ENCODE data around the gene TMEM151B.
A peak's percentile ranks its signal among the peaks of the same experiment; 100 is the strongest.

Gene TMEM151B

DNA sequence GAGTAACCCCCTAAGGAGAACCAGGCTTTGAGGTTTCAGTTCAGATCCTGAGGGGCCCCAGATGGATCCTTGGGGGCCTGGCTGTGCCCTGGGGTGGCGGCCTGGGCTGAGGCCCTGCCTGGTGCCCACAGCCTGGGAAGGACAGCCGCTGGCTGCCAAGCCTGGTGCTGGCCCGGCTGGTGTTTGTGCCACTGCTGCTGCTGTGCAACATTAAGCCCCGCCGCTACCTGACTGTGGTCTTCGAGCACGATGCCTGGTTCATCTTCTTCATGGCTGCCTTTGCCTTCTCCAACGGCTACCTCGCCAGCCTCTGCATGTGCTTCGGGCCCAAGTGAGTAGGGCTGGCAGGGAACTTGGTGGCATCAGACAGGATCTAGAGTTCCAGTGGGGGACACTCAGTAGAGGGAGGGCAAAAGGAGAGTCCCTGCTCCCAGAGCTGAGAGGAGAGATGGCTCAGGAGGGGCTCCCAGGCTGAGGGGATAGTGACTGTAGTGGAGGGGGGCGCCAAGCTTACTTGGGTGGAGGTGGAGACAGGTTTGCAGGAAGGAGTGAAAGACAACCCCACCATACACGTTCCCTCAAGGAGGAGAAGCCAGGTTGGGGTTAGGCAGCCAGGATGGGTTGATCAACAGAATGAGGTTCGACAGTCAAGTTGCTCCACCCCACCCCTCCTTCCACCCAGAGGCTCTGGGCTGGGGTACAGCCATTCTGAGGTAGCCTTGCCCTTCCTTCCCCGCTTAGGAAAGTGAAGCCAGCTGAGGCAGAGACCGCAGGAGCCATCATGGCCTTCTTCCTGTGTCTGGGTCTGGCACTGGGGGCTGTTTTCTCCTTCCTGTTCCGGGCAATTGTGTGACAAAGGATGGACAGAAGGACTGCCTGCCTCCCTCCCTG is 37.3 kb upstream of the TMEM151B start:
- no peak for DNase-seq (ENCODE audit: low read depth in 2 of 2)

DNA sequence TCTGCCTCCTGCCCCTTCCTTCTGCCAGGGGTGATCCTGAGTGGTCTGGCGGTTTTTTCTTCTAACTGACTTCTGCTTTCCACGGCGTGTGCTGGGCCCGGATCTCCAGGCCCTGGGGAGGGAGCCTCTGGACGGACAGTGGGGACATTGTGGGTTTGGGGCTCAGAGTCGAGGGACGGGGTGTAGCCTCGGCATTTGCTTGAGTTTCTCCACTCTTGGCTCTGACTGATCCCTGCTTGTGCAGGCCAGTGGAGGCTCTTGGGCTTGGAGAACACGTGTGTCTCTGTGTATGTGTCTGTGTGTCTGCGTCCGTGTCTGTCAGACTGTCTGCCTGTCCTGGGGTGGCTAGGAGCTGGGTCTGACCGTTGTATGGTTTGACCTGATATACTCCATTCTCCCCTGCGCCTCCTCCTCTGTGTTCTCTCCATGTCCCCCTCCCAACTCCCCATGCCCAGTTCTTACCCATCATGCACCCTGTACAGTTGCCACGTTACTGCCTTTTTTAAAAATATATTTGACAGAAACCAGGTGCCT is 36.6 kb upstream of the TMEM151B start:
- DNase-seq (ENCODE audit: low read depth in 2 of 2) = no peak

DNA sequence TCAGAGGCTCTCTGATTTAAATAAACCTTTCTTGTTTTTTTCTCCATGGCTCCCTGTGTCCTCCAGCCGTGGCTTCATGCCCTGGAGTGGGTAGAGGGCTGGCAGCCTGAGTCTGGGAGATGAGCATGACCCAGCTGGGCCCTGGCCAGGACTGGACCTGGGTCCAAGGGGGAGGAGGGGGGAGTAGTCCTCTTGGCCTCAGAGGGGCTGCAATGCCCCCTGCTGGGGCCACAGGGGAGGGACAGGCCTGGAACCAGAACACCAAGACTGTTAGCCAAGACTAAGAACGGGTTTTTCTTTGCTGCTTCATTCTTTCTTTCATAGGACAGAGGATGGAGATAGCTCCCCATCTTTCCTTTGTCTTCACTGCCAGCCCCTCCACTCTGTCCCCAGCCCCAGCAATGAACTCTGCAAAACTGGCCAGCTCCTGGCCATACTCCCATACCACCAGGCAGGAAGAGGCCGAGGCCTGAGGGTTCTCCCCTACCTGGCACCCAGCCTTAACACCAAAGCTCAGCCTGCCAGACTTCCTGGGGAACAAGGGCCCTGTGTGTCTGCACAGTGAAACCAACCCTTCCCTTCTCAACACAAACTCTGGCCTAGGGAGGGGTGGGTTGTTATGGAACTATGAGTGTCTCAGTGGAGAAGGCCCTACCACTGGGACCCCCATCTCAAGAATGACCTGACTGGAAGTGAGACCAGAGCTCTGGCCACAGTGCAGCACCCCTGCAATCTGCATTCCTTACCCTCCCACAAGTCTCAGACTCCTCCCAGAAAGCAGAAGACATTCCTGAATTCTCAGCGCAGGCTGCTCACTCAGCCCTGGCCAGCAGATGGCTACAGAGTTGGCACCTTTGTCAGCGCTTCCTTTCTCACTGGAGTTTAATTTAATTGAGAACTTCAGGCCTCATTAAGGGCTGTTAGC is 35.9 kb upstream of the TMEM151B start:
- DNase-seq (ENCODE audit: low read depth in 2 of 2) = no peak

DNA sequence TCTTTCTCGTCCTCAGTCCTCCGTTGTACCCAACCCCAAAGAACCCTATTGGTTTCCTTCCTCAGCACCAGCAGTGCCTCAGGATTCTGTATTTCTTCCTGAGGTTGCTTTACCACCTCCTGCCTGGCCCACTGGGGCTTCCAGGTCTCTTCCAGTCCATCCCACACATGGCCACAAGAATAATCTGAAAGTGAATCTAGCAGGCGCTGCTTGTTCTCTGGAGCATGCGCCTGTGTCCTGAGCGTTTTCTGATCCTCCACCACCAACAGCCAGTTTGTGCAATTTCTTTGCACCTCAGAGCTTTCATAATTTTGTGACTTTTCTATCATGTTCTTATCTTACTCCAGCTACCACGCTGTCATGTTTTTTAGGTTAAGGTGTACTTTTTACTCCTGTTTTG is 35.0 kb upstream of the TMEM151B start:
- no peak for DNase-seq (ENCODE audit: low read depth in 2 of 2)

DNA sequence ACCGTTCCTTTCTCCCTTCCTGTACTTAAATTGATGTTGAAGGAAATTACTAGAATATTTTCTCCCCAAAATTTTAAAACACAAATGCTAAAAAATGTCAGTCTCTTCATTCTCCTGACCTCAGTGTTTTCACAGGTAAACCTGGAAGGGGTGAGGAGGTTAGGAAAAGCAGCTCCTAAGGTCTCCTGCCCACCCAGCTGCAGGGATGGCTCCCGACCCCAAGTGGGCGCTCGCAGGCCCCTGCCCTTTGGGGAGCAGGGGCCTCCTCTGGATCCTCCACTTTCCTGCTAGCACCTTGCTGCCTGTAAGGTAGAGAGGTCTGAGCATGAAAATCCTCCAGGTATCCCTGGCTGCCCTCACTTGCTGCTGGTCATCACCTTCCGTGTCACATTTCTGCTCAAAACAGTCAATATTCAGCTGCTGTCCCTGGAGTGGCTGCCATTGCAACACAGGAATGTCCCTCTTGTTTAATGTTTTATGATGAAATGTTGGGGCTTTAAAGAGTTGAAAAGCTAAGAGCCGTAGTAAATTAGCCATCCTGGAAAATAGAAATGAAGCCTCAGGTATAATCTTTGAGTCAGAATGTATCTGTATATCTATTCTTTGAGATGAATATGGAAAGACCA is 34.2 kb upstream of the TMEM151B start:
- no peak for DNase-seq (ENCODE audit: low read depth in 2 of 2)

DNA sequence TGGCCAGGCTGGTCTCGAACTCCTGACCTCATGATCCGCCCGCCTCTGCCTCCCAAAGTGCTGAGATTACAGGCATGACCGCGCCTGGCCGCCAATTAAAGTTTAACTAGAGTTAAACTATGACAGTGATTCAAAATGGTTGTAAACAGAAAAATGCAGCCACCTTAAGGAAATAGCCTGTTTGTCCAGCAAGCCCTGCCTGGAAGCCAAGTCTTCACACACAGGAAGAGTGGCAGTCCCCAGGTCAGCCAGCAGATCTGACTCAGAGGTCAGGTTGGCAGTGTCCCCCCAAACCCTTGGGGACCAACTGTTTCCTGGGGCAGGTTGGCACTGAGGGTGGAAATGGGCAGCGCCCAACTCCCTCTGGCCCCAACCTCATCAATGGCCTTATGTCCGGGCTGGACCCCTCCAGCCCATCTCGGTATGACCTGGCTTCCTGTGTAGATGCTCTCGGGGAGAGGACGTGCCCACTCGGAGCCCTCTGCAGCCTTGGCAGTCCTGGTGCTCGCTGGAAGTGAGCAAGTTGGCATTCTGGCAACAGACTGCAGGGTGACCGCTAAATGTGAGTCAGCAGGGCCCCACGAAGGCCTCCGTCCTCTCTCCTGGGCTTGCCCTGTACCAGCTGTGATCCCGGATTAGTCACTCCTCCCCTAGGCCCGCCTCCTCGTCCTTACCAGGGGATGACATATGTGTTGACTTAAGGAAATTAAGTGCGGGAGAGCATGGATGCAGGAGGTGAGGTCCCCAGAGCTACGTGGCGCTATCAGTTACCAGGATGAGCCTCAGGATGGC is 33.0 kb upstream of the TMEM151B start:
- DNase-seq (ENCODE audit: low read depth in 2 of 2) = peak in 1 of 2 donors; percentile 47

DNA sequence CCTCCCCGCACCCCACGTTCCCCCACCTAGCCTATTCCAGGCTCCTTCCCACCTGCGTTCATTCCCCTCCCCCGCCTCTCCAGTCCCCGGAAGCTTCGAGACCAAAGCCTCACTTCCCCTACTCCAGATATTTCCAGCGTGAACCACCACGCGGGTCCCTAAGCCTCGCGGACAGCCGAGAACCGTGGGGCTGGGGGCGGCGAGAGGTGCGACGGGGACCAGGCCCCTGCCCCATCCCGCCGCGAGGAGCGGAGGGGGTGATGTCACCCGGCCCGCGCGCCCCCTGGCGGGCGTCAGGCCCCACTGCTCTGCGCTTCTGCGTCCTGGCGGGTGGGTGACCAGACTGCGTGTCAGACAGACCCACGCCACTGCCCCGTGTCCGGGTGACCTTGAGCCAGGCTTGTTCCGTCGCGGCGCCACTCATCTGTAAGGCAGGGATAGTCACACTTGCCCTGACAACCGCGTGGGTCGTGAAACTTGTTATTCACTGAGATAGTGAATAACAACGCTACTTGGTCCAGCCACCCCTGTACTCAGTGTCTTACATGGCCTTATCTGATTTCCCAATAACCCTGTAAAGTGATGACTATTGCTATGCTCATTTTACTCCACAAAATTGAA is 32.3 kb upstream of the TMEM151B start:
- peak; percentile 70 to 72 for DNase-seq (ENCODE audit: low read depth in 2 of 2)

DNA sequence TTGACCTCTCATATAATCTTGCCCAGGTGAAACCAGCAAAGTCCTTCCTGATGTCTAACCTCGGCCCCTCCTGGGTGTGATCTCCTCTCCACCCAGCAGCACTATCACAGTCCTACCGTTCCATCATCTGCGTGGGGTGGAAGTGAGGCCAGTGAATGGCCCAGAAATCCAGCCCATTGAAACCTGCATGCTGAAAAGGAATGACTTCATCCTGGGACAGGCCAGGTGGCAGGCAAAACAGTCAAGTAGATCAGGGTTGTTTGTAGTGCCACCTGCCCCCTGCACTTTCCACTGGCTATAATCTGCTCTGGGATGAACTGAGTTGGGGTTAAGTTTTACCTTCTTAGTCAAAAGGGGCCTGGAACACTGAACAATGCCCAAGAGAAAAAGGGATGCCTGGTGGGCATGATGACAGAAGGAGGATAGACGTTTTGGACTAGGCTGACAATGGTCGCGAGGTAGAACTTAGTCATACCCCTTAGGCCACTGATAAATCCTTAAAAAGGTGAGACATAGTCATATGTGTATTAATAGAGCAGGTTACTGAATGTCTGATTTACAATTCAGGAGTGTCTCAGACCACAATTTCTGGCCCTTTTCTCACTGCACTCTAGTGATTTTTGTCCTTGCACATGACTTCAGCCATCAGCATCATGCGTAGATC is 31.4 kb upstream of the TMEM151B start:
- no peak for DNase-seq (ENCODE audit: low read depth in 2 of 2)

DNA sequence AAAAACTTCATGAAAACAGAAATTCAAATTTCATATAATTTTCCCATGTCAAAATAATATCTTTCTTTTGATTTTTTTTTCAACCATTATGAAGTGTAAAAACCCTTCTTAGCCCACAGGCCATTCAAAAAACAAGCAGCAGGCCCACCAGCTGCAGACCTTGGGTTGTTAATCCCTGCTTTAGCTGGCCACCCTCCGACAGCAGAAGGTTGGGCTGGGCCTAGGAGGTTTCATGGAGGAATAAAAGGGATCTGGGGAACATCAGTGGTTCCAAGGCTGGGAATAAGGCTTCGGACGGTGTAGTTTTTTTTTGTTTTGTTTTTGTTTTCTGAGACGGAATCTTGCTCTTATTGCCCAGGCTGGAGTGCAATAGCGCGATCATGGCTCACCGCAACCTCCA is 26.9 kb upstream of the TMEM151B start:
- DNase-seq (ENCODE audit: low read depth in 2 of 2) = no peak

DNA sequence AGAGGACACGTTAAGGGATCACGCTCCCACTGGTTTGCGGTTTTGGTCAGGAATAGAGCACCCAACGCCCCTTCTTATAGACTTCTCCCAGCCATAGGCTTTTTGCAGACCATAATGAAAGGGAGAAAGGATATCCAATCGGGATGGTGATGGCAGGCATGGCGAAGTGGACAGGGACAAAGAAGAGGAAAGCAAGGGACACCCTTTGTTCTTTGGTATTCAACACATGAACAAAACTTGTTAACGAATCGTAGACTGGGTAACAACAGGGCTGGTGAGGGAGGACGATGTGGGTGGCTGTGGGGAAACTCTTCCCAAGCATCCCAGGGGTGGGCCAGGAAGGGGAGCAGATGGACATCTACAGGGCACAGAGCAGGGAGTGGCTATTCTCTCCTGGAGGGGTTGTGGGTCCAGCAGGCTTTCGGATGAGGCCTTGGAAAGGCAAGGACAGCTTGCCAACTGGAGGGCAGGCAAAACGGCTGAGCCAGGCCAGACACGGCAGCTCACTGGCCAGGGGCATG is 24.8 kb upstream of the TMEM151B start:
- no peak for DNase-seq (ENCODE audit: low read depth in 2 of 2)

DNA sequence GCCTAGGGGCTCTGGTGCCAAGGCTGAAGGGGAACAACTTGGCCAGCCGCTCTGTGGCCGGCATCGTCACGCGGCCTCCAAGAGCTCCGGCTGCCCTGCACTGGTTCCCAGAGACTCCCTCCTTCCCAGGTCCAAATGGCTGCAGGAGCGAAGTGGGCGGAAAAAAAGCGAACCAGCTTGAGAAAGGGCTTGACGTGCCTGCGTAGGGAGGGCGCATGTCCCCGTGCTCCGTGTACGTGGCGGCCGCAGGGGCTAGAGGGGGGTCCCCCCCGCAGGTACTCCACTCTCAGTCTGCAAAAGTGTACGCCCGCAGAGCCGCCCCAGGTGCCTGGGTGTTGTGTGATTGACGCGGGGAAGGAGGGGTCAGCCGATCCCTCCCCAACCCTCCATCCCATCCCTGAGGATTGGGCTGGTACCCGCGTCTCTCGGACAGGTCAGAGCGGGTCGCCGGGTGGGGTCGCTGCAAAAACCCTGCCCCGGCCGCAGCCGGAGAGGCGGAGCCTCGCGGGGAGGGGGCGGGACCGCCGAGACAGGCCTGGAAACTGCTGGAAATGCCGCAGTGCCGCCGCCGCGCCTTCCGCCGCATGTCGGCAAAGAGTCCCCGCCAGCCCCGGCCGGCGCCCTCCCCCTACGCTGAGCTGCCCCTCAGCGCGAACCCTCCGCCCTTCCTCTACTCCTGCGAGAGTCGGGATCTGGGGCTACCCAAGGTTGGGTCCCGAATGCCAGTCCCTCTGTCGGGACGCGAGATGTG is 24.2 kb upstream of the TMEM151B start:
- peak; percentile 77 to 89 for DNase-seq (ENCODE audit: low read depth in 2 of 2)

DNA sequence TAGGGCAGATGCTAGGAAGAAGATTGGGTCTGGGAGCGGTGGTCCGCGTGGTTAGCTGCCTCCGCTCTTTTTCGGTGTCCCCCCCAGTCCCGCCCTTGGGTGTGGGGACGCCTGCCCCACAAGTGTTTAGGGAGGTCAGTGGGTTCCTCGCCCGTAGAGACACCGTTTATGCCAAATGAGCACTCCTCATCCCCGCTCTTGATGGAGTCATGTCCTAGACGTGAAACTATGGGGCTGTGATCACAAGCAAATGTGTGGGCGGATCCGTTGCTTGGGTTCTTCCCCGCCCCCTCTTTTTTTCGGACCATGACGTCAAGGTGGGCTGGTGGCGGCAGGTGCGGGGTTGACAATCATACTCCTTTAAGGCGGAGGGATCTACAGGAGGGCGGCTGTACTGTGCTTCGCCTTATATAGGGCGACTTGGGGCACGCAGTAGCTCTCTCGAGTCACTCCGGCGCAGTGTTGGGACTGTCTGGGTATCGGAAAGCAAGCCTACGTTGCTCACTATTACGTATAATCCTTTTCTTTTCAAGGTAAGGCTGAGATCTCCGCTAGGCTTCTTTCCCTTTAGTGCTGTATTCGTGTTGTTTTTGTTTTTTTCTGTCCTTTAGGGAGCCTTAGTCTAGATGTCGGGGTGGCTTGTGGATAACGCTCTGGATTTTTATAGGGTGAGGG is 23.4 kb upstream of the TMEM151B start, which contains the start of gene HSP90AB1:
TSS of gene HSP90AB1 (plus strand) at position 439 of the 675 bp plus-strand sequence. CDS start 1,529 bp downstream, outside the sequence.
- DNase-seq (ENCODE audit: low read depth in 2 of 2) = peak; percentile 83 to 96

DNA sequence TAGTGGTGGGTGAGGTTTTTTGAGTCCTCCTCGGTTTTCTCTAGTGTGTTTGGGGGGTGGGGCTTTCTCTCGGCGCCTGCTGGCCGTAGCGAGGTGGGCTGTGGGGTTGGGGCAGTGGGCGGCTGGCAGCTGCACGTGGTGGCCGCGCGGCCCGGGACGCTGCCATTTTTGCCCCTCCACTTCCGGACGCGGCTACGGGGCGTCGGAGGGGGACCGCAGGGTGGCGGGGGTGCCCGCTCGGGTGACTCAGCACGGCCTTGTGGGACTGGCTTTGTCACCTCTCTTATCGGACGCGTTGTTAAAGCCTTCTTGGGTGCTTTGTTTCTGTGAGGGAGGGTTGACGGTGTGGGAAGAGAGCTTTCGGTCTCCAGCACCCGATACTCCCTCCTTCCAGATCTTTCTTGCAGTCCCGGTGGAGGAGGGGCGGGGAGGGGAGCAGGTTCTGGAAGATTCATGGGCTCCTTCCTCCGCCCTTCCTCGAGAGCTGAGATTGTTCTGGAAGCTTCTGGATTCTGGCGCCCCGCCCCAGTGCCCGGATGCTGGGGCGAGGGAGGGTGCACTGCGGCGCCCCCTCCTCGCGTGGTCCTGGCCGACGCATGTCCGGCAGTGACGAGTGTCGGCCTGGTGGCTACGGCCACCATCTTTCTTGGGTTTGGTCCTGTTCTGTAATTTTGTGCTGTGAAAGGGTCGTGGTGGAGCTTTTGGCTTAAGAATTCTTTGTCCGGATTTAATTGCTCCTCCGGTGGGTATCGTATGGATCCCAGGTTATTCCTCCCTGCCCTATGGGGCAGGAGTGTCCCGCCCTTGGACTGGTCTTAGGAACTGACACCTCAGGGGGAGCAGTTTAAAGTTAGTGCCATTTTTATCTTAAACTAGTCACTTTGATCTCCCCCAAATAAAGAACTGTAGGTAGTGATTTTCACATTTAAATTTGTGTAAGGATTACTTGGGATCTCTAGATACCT is 22.6 kb upstream of the TMEM151B start:
- DNase-seq (ENCODE audit: low read depth in 2 of 2) = peak; percentile 82 to 89

DNA sequence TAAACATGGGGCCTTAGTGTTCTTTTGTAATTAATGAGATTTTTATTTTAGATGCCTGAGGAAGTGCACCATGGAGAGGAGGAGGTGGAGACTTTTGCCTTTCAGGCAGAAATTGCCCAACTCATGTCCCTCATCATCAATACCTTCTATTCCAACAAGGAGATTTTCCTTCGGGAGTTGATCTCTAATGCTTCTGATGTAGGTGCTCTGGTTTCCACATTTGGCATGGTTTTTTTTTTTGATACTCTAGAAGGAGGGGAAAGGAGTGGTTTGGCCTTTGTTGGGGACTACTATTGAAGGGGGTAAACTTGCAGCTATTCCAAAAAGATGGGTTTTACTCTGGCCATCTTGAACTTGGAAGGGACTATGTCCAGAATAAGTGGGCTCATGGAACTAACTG is 21.7 kb upstream of the TMEM151B start:
- no peak for DNase-seq (ENCODE audit: low read depth in 2 of 2)

DNA sequence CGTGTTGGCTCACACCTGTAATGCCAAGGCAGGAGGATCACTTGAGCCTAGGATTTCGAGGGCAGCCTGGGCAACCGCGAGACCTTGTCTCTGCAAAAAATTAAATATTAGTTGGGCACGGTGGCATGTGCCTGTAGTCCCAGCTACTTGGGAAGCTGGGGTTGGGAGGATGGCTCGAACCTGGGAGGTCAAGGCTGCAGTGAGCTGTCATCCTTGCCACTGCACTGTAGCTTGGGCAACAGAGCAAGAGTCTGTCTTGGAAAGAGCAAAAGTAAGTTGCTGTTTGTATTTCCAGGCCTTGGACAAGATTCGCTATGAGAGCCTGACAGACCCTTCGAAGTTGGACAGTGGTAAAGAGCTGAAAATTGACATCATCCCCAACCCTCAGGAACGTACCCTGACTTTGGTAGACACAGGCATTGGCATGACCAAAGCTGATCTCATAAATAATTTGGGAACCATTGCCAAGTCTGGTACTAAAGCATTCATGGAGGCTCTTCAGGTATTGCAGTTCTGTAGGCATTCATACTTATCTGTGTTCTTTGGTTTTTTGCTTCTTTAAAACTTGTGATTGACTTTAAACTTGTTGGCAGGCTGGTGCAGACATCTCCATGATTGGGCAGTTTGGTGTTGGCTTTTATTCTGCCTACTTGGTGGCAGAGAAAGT is 21.0 kb upstream of the TMEM151B start:
- DNase-seq (ENCODE audit: low read depth in 2 of 2) = no peak

DNA sequence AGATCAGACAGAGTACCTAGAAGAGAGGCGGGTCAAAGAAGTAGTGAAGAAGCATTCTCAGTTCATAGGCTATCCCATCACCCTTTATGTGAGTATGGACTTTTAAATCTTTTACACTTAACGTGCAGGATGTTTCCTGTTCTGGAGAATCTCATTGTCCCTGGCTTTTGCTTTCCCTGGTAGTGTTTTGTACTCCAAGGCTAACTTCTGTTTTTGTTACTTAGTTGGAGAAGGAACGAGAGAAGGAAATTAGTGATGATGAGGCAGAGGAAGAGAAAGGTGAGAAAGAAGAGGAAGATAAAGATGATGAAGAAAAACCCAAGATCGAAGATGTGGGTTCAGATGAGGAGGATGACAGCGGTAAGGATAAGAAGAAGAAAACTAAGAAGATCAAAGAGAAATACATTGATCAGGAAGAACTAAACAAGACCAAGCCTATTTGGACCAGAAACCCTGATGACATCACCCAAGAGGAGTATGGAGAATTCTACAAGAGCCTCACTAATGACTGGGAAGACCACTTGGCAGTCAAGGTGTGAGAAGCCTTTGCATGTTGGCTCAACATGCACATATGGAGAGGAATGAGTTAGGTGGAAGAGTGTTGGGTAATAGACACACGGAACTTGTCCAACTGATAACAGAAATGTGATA is 20.1 kb upstream of the TMEM151B start:
- no peak for DNase-seq (ENCODE audit: low read depth in 2 of 2)

Measured in stimulated activated CD4-positive, alpha-beta T cell treated with anti-CD3 and anti-CD28 coated beads, Interleukin-1b, Interleukin-23, amount 100 ng/mL, for 4 hours (primary cell).